ENCODE measurements around the gene TNFRSF19.

DNA sequence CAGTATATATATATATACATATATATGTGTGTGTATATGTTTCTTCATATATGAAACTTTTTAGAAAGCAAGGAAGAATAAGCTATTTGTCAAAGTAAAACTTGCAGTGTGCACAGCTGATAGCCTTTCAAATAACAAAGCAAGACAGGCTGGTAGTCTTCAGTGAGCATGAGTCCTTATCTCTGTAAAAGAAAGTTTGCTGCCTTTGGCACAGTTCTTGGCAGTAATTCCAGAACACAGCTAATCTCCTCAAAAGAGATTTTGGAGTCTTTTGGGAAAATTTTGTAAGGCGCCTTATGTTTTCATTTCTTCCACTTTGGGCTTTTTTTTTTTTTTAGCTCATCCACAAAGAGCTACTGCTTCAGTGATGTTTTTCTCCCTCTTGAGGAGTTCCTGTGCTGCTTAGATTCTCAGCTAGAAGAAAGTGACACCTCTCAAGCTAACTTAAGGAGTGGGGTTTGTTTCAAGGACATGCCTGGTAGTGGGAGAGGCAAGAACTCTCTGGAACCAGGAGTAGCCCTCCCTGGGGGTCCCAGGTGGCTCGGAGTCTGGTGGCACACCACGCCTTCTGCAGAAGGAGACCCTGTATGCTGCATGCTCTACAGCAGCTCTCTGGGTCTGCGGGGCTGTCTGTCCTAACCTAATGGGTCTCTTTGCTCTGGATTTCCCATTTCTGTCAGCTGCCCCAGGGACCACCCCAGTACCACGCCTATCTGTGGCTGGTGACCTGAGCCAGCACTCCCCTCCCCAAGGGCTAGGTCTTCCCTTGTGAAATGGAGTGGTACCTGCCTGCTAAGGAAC is 58.8 kb downstream of the TNFRSF19 start:
- TF ChIP-seq CTCF (IDR thresholded peaks at IDR 0.05 in 4 of 5, conservative IDR thresholded peaks at IDR 0.05 in 1 of 5), result no peak
- TF ChIP-seq POLR2A (IDR thresholded peaks at IDR 0.05), result no peak
